Tongue (tissue), 2 donors: Measurements from ENCODE around the gene FGF19. TPM values are rescaled to one million over a fixed set of nuclear protein-coding genes. Genes with fewer than 3 reads are reported as not detected.
"Not testable (repeated sequence)": the region's sequence is repeated elsewhere in the genome, so short reads cannot be mapped to it uniquely, and the experiment has no call there.

ENCODE experiments used
- DNase-seq: peaks from one replicate; pipeline ENCODE4 v3.0.0-alpha.2; 2015
- total RNA-seq: library from RNA; depleted of rRNA; stranded (reverse); fragments of >200 nt; gene quantifications from one replicate; pipeline ENCODE4 v1.2.3, GENCODE V29; 2014

Gene FGF19
- total RNA-seq, 1 donor from 2014 or later = 1.8 TPM

DNA sequence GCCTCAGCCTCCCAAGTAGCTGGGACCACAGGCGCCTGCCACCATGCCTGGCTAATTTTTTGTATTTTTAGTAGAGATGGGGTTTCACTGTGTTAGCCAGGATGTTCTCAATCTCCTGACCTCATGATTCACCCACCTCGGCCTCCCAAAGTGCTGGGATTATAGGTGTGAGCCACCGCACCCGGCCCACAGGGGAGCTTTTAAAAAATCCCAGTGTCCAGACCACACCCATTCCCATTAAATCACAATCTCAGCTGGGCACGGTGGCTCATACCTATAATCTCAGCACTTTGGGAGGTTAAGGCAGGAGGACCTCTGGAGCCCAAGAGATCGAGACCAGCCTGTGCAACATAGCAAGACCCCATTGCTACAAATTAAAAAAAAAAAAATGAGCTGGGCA, 7.8 kb downstream of the FGF19 start:
- not testable (repeated sequence) for DNase-seq

DNA sequence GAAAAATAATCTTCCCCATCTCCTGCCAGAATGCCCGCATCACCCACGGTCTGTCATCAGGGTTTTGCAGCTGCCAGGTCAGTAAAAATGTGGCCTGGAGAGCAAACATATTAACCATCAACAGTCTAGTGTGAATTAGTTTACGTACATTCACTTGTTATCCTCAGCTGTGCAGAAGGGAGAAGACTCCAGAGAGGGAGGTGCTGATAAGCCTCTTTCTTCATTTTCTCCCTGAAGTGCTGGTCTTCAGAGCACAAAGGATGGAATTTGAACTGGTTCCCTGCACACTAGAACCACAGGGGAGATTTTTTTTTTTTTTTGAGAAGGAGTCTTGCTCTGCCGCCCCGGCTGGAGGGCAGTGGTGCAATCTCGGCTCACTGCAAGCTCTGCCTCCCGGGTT, 8.2 kb downstream of the FGF19 start:
- DNase-seq = no peak

DNA sequence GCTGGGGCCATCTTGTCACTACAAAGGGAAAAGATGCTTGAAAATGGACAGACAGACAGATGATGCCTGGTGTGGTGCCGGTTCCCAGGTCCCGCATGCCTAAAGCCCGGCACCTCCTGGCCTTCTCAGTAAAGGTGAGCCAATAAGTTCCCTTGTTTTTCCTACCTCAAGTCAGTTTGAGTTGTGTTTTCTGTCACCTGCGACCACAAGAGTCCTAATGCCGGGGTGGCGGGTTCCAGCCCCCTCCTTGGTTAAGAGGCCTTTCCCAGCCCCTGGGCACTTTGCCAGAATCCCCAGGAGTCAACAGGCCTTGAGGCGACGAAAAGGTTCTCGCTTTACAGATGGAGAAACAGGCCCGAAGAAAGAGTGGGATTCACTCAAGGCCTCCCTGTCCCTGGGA, 9.0 kb downstream of the FGF19 start:
- peak; percentile 45 for DNase-seq

DNA sequence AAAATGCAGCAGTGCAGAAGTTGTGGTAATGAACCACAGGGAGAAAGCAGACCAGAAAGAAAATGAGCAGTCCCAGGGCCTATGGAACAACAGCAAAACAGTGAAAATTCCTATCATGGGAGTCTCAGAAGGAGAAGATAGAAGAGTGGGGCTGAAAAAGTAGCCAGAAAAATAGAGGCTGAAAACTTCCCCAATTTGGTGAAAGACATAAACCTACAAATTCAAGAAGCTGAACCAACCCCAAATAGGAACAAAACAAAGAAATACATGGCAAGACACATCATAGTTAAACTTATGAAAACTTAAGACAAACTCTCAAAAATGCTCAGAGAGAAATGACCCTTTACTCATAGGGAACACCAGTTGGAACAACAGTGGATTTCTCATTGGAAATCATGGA, 11.4 kb downstream of the FGF19 start:
- no peak for DNase-seq

DNA sequence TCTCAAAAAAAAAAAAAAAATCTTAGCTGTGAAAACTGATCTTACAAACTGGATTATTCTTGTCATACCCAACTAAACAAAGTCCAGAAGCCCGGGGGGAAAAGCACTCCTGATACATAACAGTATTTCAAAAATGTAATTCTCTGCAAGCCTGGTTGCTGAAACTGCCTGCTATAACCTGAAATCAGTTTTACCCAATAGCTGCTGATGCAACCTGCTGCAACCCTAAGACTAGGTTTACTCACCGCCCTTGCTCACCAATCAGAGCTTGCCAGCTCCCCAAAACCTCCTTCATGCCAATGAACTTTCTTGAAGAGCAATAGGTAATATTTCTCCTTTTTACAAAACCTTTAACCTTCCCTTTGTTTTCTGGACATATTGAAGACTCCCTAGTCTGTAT, 12.4 kb downstream of the FGF19 start:
- DNase-seq = no peak

DNA sequence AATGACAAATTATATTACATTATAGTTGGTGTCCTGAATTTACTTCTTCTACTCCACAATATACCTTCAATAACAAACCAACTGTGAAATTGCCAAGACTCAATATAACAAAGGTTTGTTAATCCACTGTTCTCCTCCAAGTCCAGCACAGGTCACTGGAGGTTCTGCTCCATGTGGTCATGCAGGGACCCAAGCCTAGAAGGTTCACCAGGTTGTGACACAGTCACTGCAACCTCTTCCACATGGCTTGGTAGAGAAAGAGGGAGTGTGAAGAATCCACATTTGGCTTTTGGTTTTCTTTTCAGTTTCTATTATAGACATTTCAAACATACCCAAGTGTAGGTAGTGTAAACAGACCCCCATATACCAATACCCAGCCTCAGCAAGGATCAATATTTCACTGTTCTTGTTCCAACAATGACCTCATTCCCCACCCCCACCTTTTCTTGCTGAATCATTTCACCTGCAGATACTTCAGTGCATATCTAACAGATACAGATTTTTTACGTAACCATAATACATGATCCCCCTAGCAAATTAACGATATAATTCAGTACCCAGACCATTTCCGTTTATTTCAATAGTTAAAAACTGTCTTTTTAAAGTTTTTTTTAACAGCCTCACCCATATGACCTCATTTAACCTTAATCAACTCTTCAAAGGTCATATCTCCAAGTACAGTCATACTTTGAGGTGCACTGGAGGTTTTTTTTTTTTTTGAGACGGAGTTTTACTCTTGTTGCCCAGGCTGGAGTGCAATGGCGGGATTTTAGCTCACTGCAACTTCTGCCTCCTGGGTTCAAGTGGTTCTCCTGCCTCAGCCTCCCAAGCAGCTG, 14.1 kb downstream of the FGF19 start:
- no peak for DNase-seq

DNA sequence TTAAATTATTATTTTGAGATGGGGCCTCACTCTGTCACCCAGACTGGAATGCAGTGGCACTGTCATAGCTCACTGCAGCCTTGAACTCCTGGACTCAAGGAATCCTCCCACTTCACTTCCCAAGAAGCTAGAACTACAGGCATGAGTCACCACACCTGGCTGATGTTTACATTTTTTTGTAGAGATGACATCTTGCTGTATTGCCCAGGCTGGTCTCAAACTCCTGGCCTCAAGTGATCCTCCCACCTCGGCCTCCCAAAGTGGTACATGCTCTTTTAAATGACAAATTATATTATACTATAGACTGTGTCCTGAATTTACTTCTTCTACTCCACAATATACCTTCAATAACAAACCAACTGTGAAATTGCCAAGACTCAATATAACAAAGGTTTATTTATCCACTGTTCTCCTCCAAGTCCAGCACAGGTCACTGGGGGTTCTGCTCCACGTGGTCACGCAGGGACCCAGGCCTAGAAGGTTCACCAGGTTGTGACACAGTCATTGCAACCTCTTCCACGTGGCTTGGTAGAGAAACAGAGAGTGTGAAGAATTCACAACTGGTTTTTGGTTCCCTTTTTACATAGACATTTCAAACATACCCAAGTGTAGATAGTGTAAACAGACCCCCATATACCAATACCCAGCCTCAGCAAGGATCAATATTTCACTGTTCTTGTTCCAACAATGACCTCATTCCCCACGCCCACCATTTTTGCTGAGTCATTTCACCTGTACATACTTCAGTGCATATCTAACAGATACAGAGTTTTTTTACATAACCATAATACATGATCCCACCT, 15.7 kb downstream of the FGF19 start:
- not testable (repeated sequence) for DNase-seq

DNA sequence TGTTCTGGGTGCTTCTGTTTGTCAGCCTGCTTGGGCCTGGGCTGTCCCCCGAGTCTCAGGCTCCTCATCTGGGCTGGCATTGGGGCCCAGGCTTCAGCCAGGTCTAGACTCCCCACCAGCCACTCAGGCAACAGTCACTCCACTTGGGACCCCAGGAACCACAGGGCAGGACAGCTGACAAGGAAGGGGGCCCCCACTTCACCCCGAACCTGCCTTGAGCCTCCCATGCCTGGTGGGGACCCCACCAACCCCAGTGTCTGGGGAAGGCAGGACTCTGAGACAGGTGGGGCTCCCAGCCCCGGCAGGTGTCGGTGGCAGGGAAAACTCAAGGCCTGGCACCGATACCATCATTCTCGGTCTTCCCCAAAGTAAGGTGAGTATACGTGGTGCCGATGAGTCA, 17.0 kb downstream of the FGF19 start:
- DNase-seq = no peak

DNA sequence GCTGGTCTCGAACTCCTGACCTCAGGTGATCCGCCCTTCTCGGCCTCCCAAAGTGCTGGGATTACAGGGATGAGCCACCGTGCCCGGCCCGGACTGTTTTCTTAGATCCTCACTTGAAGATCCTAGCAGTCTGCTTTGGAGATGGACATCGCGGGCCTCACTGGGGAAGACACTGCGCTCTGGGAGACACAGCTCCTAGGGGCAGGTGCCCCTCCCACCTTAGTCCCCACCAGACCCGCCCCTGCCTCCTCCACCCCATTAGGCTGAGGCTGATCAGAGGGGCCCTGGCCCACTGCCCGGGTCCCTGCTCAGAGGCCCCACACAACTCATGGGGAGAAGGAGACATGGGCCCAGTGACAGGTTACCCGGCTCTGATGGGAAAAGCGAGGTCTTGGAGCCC, 17.4 kb downstream of the FGF19 start:
- DNase-seq = no peak

DNA sequence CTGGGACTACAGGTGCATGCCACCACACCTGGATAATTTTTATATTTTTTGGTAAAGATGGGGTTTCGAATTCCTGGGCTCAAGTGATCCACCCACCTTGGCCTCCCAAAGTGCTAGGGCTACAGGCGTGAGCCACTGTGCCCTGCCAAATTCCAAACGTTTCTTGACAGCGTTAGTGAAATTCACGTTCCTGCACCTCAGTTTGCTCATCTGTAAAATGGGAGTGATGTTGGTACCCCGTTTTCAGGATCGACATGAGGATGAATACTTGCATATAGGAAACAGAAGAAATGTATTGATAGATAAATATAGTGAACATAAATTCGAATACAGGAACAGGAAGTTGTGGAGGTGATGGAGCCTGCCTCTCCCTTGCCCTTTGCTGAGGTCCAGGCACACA, 18.5 kb downstream of the FGF19 start:
- no peak for DNase-seq

DNA sequence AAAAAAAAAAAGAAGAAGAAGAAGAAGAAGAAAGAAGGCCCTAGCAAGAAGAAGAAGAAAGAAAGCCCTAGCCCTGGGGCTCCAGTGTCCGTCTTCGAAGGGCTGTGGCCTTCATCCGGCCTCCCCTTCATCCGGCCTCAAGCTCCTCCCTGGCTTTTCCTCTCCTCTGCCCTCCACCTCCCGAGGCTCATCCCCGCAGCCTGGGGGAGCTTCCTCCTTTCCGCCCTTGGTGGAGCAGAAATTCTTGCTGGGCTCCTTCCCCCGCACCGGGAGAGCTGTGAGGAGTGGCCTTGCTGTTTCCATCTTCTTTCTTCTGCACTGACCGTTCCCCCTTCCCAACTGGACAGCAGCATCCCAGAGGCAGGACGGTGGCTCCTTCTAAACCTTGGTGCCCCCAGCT, 19.2 kb downstream of the FGF19 start:
- DNase-seq = no peak

DNA sequence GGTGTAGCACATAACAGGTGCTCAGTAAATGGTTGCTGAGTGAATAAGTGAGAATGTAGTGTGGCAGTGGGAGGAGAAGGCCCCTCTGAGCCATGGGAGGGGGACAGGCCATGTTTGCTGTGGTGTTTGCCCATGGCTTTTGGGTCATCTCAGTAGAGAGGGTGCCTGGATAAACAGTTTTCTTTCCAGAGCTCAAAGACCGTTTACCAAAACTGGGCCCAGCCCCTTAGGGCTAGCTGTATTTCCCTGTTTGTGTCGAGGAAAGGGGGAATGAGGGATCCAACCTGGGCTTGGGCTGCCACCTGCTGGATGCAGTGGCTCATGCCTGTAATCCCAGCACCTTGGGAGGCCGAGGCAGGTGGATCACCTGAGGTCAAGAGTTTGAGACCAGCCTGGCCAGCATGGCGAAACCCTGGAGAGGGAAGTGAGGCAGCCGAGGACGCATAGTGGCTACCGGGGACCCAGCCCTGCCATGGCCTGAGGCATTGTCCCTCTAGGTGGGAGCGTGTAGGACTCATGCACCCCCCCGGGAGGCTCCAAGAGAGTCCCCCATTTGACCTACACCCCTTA, 20.0 kb downstream of the FGF19 start:
- no peak for DNase-seq

DNA sequence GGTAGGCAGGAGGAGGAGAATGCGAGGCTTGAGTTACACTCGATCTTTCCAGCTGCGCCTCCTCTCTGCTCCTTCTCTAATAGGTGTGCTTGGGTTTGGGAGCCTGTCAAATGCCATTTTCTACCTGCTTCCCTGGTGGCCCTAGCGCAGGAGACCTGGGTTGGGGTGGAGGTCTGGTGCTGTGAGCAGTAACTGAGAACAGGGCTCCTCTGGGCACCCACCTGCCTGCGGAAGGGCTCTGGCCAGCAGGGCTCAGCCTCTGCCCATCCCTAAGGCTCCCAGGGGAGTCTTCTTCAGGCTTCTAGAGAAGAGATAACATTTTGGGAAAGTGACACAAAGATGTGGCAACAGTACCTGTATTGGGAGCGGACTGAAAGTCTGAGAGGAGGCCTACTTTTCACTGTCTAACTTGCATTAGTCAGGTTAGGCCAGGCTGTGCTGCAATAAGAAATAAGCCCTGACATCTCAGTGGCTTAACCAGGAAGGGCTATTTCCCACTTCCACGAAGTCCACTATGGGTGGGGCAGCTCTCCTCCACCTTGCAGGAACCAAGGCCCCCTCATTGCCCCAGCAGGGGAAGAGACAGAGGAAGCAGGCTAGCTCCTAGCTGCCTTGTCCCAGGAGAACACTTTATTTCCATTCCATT, 21.0 kb downstream of the FGF19 start:
- no peak for DNase-seq

DNA sequence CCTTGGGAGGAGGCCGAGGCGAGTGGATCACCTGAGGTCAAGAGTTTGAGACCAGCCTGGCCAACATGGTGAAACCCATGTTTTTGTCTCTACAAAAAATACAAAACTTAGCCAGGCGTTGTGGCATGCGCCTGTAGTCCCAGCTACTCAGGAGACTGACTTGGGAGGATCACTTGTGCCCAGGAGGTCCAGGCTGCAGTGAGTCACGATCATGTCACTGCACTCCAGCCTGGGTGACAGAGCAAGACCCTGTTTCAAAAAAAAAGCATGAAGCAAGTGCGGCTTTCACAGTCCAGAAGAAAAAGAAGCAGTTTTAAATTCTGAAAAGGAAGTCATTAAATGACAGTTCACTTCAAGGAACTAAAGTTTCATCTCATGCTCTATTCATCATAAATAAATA, 21.6 kb downstream of the FGF19 start:
- no peak for DNase-seq

DNA sequence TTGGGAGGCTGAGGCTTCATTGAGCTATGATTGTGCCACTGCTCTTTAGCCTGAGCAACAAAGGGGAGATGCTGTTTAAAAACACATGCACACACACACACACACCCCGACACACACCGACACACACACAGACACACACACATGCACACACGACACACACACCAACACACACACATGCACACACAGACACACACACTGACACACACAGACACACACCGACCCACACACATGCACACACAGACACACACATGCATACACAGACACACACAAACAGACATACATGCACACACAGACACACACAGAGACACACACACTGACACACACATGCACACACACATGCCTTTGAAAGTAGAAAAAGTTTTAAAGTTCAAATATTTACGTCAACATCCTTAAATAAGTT, 23.1 kb downstream of the FGF19 start:
- DNase-seq = no peak

DNA sequence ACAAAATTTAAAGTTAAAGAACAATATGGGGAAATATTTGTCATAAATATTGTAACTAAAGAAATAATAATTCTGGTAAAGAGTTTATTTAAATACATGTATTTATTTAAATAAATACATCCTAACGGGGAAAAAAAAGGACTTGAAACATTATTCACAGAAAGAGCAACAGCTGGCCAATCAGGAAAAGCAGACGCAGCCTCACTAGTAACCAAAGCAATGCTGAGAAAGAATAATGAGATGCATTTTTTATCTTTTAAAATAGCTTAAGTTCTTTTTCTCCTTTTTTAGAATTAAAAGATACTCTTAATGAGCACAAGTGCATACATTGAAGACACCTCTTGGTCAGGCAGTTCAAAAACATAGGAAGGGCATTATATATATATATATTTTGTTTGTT, 26.1 kb downstream of the FGF19 start:
- no peak for DNase-seq

DNA sequence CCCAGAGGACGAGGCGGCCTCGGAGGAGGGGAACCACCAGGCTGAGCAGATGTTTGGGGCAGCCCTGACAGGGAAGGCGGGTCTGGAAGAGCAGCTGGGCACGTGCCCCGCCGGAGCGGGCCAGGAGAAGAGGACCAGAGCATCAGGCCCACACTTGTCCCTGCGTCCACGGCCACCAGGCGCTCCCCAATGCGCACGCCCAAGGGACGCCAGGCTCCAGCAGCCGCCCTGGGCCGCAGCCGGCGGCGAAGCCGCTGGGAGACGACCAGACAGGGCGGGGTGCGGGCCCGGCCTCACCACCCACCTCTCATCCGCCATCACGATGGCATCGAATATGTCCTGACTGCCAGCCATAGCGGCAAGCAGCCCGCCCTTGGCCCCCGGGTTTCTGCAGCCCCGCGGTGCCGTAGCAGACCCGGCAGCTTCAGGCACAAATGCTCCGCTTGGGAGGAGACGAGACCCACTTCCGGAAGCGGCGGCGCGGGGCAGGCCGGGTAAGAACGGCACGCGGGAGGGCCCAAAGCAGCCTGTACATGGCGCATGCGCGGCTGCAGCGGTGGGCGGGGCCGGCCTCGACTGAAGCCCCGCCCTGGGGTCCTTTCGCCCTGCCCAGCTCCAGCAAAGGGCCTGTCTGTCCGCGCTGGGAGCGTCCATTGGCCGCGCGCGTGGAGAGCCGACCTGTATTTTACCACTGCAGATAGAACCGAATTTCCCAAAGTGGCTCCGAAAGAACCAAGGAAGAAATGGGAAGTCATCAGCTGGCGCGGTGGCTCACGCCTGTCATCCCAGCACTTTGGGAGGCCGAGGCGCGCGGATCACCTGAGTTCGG, 28.7 kb downstream of the FGF19 start, which contains the start of gene LTO1:
LTO1 (minus strand) TSS at position 468 of the 829 bp plus-strand sequence; CDS start at position 354, 114 bp downstream.
- peak; percentile 98 for DNase-seq

DNA sequence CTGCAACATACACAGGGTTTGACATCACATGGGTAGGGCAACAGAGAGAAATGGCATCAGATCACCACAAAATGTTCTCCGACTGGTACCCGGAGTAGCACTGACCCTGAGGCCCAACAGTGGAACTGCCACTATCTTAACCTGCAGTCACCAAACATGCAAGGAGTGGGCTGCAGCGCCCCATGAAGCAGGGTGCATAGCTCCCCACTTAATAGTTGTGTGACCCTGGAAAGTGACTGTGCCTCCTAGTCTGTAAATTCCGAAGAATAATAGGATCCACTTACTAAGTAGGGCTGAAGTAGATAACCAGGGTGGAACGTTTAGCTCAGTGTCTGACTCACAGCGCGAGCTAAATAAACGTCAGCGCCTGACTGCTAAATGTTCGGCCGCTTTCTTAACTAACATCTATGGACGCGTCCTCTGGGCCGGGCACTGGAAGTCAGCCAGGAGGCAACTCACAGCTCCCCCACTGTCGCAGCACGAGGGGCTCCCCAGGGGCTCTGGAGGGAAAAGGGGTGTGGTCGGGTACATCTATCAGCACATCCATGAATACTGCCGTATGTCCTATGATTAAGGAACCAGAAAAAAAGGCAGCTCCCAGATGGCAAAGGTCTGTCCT, 29.4 kb downstream of the FGF19 start:
- no peak for DNase-seq

DNA sequence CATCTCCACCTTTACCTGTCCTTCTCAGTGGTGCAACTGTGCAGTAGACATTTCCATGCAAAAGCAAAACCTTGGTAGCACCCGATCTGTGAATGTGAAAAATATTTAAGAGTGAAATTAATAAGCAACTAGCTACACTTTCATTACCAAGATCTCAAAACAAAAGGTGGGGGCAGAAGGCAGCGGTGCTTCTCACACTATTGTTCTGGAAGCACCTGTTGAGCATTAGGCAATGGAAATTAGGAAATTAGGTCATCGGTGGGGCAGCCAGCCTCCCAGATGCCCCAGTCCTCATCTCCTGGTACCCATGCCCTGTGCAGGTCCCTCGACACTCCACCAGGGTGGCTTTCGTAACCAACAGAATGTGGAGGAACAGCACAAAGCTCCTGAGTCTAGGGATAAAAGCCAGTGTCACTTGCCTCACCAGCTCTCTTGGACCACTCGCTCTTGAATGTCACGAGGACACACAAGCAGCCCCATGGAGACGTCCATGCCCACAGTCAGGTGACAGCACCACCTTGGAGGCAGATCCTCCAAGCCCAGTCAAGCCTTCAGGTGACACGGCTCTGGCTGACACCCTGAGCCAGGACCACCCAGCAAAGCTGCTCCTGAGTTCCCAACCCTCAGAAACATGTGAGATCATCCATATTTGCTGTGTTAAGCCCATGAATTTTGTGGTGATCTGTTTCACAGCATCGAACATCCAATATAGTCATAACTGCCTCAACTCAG, 31.9 kb downstream of the FGF19 start:
- no peak for DNase-seq

DNA sequence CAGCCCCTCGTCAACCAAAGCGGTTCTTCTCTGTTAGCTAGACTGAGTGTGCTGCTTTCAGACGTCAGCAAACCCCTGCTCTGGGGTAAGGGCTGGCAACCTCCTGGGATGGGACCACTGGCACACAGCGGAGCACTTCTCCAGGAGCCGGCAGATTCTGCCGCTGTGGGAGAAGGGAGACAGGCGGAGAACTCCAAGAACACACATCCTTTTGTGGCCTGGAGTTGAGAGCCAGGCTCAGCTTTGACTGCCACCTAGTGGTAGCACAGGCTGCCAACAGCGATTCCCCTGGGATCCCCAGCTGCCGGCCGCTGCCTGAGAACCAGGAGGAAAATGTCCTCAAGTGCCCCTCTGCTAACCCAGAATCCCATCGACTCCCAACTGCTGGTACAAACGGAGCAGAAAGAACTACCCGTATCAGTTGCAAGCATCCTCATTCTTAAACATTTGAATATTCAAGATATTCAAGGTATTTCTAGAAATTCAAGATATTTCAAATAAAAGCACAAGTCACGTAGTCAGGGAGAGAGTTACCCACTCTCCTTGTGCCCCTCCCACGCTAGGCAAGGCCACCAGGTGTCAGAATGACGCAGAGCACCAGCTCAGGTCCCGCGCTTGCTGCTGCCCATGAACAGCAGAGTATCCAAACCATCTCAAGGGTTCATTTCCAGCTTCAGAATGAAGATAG, 33.5 kb downstream of the FGF19 start:
- peak; percentile 93 for DNase-seq
